RPMI8226 (cell line): ENCODE measurements around the gene MINAR2.

Experiments used
- DNase-seq: peaks from one replicate; pipeline ENCODE4 v3.0.0-alpha.2; 2015

MINAR2 gene, protein sequence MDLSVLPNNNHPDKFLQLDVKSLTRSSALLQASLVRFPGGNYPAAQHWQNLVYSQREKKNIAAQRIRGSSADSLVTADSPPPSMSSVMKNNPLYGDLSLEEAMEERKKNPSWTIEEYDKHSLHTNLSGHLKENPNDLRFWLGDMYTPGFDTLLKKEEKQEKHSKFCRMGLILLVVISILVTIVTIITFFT

DNA sequence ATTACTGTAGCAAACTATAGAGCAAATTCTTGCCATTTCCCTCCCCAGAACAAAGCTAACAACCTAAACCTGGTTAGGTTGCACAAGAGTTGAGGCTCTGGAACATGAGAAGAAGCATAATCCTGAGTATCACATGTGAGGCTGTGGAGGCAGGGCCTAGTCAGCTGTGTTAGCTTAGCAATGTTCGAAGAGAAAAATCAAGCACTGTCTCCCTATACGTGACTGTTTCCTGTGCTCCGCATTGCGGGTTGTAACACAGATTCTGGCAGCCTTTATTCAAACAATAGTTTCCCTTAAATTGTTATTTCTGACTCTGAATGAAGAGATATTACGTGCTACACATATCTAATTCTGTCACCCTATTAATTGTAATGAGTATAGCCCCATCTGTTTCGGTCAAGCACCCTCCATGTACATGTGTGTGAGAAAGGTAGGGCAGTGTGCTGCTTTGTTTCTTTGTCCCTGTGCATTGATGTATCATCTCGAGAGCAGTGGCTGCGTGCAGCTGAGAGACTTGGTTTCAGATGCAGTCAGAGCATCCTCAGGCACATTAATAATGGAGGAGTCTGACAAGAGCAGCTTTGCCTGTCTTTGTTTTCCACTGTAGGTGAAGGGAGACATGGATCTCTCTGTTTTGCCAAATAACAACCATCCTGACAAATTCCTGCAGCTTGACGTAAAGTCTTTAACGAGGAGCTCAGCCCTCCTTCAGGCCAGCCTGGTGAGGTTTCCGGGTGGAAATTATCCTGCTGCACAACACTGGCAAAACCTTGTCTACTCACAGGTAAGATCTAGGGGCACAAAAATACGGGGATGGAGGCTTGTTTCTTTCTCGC is at the start of gene MINAR2:
Gene MINAR2, plus strand, starts transcription at position 523 of the 836 bp plus-strand sequence. Its CDS starts 97 bp downstream, at position 620.
- no peak for DNase-seq

DNA sequence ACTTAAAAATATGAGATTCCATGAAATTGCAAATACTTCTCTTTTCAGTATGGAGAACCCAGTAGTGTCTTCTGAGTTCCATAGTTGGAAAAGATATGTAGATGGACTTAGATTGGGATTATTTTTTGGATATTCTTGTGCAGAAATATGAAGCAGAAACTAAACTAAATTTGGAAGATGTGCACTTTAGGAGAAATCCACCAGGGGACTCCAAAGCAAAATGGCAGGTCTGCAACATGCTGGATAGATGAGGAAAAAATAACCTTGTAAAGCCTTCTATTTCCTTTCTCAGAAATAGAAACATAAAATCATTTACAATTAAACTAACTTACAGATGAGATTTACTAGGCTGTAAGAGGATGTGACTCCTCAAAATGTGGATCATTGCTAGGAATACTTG is 49.2 kb upstream of the MINAR2 start:
- no peak for DNase-seq

DNA sequence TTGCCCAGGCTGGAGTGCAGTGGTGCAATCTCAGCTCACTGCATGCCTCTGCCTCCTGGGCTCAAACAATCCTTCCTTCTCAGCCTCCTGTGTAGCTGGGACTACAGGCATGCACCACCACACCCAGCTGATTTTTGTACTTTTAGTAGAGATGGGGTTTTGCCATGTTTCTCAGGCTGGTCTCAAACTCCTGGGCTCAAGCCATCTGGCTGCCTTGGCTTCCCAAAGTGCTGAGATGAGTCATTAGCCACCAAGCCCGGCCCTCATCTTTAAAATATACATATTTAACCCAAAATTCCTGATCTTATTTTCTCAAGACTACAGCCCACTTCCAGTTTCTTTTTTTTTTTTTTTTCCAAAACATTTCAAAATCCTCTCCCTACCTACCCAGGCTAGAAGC is 31.7 kb upstream of the MINAR2 start:
- no peak for DNase-seq

DNA sequence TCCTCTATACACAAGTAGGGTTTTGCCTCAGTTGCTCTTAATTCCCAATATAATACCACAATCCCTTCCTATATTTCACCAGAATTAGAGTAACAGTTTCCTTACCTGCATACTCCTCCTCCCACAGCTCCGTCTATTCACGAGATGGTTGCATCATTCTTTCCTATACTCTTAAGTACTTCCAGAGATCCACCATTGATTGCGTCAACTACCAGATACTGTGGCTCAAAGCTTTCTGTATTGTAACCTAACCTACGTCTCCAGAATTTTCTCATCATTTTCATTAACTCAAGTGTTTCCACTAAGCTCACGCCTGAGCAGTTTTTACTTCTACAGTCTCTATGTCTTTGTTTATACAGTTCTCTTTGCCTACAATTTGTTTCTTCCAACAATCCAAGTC is 31.2 kb upstream of the MINAR2 start:
- DNase-seq: no peak

DNA sequence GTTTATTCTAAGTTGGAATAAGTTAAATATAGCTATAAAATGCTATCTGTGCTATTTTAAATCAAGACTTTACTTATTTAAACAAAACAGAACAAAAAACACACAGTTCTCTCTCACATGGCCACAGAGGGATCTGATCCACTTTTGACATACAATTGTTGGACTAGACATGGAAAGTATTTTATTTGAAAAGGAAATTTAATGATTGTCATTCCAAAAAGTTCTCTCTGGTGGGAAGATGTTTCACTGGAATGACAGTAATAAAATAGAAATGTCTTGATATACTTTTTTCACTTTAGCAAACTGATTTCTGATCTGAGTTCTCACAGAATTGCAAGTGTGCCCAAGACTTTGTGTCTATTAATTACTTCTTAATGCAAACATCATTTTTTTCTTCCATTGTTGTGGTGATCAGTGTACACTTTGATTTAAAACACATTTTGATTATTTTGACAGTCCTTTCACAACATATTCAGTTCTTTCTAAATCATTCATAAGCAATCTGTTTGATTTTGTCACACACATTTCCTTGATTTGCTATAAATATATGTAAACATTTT is 30.1 kb upstream of the MINAR2 start:
- no peak for DNase-seq

DNA sequence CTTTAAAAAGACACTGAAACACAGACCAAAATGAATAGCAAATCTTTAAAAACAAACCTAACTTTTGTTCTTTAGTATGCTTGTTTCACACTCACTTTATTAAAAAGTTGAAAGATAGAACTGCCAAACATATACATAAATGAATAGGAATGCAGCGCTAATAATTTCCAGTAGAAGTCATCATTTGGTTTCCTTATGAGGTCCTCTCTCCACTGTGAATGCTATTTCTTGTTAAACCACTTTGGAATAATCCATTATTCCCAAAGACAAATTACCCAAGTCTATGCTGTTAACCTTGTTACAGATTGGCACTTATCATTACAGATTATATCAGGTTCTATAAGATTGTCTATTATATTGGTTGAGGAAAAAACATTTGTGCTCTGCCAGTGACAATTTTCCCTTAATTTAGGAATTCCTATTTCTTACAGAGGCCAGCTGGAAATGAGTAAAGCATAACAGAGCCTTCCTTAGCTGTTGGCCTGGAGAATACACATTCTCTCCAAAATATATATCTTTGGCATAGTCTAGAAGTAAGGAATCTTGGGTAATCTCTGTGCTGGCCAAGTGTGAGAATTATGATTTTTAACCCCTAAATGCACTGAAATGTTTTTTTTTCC is 29.3 kb upstream of the MINAR2 start:
- no peak for DNase-seq

DNA sequence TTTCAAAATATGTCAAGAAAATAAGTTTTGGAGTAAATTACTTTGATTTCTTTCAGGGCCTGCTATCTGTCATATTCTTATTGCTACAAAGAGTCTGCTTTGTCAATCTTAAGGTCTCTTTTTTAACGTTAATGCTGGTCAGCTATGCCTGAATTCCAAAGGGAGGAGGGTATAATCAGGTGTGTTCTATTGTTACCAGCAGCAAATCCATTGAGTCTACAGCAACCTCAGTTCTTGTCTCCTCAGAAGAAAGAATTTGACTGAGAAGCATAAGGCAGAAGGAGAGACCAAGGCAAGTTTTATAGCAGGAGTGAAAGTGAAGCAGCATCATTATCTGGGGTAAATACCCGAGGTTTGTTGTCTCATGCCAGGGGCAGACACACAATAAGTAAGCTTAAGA is 23.7 kb upstream of the MINAR2 start:
- no peak for DNase-seq

DNA sequence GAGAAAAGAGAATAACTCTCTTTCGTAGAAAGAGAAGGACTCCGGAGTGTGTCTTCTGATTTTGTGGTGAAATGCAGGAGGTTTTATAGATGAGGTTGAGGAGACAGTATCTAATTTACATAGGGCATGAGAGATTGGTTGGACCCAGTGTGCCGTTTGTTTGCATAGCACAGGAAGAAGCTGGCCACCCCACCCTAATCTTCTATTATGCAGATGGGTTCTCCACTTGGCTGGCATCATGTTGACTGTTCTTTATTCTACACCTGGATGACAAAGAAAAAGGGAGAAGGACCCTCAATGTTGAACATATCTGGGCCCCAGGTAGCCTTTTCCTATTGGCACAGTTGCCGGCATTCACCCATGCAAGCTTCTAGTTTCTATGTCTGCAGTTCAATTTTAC is 23.2 kb upstream of the MINAR2 start:
- no peak for DNase-seq

DNA sequence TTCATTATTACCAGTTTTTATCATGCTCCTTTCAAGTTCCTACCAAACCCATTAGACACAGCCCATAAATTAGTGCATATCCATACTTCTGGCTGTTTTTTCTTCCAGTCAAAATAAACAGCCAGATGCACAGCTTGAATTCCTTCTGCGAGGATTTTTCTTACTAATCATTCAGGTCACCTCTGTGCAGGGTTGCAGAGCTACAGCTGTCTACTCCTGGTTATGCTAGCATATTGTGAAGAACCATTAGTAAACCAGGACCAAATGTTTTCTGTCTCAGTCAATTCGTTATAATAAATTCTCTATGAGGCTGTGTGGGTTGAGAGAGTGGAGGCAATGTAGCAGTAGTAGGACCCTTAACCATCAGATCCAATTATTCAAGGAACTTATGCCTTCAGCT is 8.1 kb upstream of the MINAR2 start:
- DNase-seq: no peak

DNA sequence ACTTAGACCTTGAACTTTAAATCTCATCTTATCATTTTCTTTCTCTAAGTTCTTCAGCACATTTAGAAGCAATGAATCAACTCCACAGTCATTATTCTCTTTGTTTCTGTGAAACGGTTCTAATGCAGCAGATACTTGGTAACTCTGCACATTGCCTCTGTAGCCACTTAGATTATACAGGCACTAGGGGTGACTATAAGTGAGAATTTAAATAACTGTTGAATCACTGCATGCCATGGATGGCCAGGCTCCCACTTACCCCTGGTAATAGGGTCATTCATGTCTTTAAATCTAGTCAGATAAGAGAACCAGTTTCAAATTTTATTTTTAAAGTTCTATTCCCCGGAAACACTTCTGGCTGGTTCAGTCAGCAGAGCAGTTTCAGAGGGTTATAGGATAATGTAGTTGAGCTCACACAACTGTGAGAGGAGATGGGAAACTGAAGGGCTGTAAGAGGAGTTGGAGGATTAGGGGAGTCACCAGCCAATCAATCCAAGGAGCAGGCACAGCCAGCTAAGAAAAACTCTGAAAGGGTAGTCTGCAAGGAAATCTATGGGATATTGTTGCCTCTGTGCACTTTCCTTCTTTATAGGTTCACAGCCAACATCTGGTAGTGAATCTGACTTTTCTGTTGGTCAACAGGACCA is 4.2 kb upstream of the MINAR2 start:
- DNase-seq: no peak

DNA sequence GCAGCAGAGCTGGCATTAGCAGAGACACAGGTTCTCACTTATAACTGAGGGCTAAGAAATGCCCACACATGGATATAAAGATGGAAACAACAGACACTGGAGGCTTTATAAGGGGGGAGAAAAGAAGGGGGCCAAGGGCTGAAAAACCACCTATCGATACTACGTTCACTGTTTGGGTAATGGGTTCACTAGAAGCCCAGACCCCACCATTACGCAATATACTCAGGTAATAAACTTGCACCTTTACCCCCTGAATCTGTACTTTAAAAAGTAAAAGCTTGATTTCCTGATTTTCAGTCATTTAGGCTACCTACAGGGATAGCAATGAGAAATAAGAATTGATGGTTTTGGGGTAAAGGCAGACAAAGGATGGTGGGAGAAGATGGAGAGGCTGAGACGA is 1.9 kb upstream of the MINAR2 start:
- no peak for DNase-seq

DNA sequence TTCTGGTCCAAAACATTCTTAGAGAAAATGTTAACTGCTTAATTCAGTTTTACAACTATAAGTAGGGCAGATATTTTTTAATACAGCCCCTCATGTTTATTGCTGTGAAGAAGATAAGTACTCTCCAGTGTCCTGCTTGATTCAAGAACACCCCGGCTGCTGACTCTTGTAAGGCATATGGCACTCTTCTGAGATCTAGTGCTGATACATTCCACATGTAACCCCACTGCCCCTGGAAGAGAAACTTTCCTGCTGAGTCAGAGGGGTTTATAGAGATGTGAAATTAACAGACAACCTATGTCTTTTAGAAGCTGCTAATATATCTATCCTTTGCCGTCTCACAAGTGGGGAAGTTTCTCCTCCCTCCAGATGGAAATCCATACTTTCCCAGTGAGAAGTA is 1.0 kb upstream of the MINAR2 start:
- DNase-seq: no peak

DNA sequence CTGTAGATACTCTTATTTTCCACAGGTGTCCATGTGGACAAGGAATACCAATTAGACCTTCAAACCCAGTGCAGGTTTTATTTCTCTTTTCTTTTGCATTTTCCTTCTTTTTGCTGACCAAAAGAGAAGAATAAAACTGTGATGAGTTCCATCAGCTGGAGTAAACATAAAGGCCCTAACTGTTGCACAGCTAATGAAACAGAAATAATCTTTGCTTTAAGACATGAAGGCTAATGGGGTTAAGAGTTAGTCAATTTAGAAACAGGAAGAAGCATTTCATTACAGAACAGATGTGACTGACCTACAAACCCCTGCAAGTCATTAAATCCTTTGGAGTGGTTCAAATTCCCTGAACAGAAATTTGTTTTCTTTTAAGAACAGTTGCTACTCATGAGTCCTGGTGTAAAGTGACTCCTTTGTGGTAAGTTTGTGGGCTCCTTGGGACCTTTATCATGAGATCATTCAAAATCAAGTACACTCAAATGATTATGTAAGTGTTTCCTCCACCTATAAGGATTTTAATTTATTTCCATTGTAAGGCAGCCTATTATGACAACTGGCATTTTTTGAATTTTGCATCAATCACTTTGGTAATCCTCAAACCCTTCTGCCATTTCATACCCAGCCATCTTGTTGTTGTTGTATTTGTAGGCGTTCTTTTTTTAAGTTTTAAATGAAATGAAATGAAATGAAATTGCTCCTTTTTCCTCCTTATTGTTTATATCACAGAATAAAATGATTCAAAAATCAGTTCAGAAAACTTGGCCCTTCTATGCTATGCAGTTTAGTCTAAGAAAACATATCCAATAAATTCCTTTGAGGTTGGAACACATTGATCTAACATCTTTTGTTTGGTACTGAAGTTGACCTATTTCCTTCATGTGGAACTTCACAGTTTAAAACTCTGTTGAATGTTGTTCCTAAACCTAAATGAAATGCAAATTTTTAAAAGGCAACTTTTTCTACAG is 1.3 kb downstream of the MINAR2 start:
- DNase-seq: no peak

DNA sequence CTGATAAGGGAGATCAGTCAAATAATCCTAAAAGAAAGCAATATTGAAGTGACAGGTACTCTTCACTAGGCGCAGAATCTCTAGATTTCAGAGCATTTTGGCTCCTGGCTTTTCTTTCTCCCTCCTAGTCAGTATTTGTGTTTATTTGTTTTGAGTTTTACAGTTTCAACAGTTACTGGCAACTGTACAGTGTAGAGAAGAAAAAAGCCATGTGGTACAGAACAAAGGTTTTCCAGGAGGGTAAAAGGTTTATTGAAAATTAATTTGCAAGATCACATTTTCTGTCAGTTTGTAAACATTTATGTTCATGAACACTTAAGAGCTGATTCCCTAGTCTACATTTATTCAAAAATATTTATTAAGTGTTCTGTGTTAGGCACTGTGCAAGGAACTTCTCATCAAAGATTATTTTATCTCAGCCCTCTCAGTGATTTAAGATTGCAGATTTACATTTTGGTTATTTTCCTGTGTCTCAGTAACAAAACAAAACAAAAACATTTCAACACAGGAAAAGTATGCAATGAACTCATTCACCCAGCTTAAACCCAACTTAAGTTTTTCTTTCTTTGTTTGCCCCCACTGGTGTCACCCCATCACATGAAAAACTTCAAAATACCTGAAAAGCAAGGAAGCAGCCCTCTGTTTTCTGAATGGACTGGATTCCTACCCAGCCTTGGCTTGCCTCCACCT is 12.9 kb downstream of the MINAR2 start:
- no peak for DNase-seq

DNA sequence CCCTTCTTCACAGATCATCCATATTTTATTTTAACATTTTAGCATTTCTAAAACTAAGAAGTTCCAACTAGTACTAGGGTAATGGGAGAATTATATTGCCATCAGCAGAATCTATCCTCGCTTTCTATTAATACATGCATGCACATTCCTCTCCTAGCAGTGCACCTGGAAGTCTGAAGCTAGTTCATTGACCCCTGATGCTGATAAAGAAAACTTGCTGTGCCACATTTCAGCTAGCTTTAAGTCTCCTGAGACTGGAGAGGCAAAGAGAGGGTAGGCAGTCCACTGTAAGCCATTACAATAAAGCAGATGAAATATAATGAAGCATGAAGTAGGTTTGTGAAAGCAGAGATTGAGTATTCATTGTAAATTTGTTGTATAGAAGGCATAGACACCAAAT is 15.8 kb downstream of the MINAR2 start:
- DNase-seq: no peak

DNA sequence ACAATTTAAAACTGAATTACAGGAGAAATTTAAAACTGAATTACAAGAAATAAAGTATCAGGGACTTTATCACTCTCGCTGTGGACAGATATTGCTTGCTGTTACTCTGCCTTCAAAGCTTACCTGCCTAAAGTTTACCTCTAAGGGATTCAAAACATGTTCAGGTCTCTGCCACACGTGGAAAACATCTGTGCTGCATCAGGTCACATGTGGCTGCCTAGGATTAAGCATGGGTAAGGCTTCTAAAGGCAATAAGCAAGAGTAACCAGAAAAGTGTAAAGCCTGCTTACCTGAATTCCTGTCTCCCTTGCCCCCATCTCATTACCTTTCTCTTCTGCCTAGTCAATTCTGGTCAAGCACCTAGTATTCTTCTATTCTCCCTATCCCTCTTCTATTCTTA is 18.9 kb downstream of the MINAR2 start:
- DNase-seq: no peak

DNA sequence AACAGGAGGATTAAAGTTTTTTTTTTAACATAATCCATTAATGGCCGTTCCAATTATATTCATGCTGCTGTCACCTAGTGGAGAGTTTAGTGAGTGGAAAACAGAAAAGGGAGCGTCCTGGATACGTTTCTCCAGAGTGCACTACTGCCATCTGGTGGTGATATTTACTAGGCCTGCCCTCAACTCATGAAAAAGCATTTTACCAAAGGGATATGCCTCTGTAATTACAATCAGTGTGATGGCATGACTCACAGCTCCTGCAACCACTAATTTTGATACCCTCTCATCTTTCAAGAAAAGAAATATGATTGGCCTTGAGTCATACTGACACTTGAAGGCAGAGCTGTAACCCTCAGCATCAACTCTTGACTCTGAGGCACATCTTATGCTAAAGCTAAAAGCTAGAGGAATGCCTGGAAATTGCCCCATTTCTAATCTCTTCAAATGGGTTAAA is 20.1 kb downstream of the MINAR2 start:
- DNase-seq: peak; percentile 88

DNA sequence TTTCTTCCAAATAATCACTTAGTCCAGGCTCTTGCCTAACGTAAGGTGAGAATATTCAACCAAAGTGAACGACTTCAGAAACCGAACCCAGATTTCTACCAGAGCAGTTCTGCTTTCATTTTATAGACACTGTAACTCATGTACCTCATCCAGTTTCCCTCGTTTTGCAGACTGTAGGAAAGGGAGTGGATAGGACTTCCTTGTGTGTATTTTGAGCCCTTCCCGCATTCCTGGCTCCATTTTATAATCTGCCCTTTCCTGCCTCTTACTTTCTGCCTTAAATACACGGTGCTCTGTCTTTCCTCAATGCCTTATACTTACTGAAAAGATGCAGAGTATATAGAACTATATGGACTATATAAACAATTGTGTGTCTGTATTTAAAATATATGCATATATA is 20.8 kb downstream of the MINAR2 start:
- DNase-seq: no peak

DNA sequence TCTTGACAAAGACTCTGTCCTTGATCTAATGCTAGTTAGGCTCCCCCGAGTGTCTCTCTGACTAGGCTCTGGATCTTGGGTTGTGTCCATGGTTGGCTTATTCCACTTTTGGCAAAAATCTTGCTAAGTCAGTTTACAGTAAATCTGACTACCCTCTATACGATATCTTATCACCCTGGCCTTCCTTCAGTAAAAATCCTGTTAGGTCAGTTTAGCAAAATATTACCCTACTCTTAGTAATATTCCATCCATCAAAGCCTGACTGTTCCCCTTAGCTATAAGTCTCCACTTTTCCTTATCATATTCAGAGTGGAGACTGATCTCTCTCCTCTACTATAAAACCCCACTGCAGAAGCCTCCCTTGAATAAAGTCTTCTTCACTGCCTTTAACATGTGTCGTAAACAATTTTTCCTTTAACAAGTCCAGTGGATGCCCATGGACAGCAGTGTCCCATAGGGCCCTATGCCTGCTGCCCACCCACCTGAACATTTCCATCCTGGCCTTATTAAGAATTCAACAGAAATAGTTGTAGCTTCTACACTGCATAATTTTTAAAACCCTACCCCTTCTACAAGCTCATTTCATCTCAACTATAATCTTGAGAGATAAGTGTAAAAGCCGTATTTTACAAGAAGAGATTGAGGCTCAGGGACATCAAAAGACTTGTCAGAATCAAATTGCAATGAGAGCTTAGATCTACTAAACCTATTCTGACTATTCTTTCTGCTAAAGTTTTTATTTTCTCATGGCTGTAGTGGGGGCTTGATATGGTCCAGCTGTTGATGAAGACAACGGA is 22.3 kb downstream of the MINAR2 start:
- no peak for DNase-seq

DNA sequence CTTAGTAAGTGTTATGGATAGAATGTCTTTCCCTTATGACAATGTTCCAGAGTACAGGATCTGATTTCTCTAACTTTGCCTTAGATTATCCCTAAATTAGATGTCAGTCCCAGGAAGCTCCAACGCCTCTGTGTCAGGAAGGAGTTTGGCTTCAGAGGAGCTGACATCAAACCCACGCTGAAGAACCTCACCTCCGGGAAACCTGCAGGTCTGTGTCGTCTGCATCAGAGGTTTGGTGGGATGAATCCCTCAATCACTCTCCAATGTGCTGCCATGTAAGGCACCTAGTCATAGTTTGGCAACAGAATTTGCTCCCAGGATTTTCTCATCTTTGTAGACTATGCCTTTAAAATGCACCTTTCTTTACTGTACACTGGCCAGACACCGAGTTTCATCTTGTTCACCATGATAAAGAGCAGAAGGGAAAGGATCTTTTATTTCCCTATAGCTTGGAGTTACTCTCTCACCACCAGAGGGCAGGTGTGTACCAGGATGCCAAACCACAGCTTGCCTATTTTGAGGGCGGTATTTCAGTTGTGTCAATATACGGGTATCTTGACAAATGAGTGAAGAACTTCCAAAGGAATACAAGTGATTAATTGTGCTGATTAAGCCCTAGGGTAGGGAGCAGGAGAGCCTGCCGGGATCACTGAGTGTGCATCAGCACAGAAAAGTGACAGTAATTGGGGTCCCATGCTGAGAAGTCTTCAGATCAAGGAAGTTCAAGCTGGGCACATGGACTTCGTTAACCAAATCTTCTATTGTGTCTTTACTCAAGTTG is 23.4 kb downstream of the MINAR2 start:
- DNase-seq: peak; percentile 63
